ENCODE data around the gene PUM2. TPM values are rescaled to one million over a fixed set of nuclear protein-coding genes. Genes with fewer than 3 reads are reported as not detected.

The PUM2 gene
- total RNA-seq (128 TPM), polyA plus RNA-seq (48.6 TPM)

- 2% methylated on average over 70 of the region's 70 CpGs for WGBS
- Histone ChIP-seq H3K36me3 (ENCODE audit: insufficient read depth) (peaks cover 2% of the 10 kb centered on the region), H3K27ac (ENCODE audit: low read depth) (peak within 1 kb of the TSS; percentile 95), H3K4me1 (ENCODE audit: insufficient read depth) (peaks cover 1% of the 10 kb centered on the region), H3K4me3 (ENCODE audit: low read depth, low read length) (peak within 1 kb of the TSS; percentile 92)
- peak; percentile 76 for DNase-seq (ENCODE audit: extremely low spot score)
Measured at GRCh38 chr2:20350753-20351554, at the start of gene PUM2. Gene PUM2, minus strand, starts transcription at chr2:20350844. Its CDS starts 23,484 bp downstream, at chr2:20327360.

GRCh38 chr2:20400306-20400705 lies 49.7 kb upstream of the PUM2 start:
- no peaks in the 10 kb centered on the region for H3K4me1 ChIP-seq (ENCODE audit: insufficient read depth)
- 78% methylated on average over 1 of the region's 1 CpG for WGBS
- DNase-seq (ENCODE audit: extremely low spot score): no peak
- H3K4me3 ChIP-seq (ENCODE audit: low read depth, low read length): no peak overlapping the region
- no peak overlapping the region for H3K27ac ChIP-seq (ENCODE audit: low read depth)
- H3K36me3 ChIP-seq (ENCODE audit: insufficient read depth): no peaks in the 10 kb centered on the region

- WGBS: 64% methylated on average over 7 of the region's 7 CpGs
- Histone ChIP-seq H3K27ac (ENCODE audit: low read depth) (no peak overlapping the region), H3K4me1 (ENCODE audit: insufficient read depth) (no peaks in the 10 kb centered on the region), H3K36me3 (ENCODE audit: insufficient read depth) (no peaks in the 10 kb centered on the region), H3K4me3 (ENCODE audit: low read depth, low read length) (no peak overlapping the region)
- no peak for DNase-seq (ENCODE audit: extremely low spot score)
Measured at GRCh38 chr2:20398956-20399567, 48.4 kb upstream of the PUM2 start.

- Histone ChIP-seq H3K27ac (ENCODE audit: low read depth) (no peak overlapping the region), H3K36me3 (ENCODE audit: insufficient read depth) (no peaks in the 10 kb centered on the region), H3K4me3 (ENCODE audit: low read depth, low read length) (no peak overlapping the region), H3K4me1 (ENCODE audit: insufficient read depth) (no peaks in the 10 kb centered on the region)
- DNase-seq (ENCODE audit: extremely low spot score): no peak
- WGBS: 83% methylated on average over 5 of the region's 5 CpGs
Measured at GRCh38 chr2:20397811-20398447, 47.3 kb upstream of the PUM2 start.

GRCh38 chr2:20396356-20397000 lies 45.8 kb upstream of the PUM2 start:
- Histone ChIP-seq H3K4me3 (ENCODE audit: low read depth, low read length) (no peak overlapping the region), H3K36me3 (ENCODE audit: insufficient read depth) (no peaks in the 10 kb centered on the region), H3K4me1 (ENCODE audit: insufficient read depth) (no peaks in the 10 kb centered on the region), H3K27ac (ENCODE audit: low read depth) (no peak overlapping the region)
- WGBS: 90% methylated on average over 9 of the region's 9 CpGs
- DNase-seq (ENCODE audit: extremely low spot score): no peak

GRCh38 chr2:20393986-20394385 lies 43.3 kb upstream of the PUM2 start:
- WGBS: 94% methylated on average over 4 of the region's 4 CpGs
- no peak for DNase-seq (ENCODE audit: extremely low spot score)

GRCh38 chr2:20391951-20392699 lies 41.5 kb upstream of the PUM2 start:
- DNase-seq (ENCODE audit: extremely low spot score): no peak
- Histone ChIP-seq H3K4me1 (ENCODE audit: insufficient read depth) (no peaks in the 10 kb centered on the region), H3K4me3 (ENCODE audit: low read depth, low read length) (no peak overlapping the region), H3K27ac (ENCODE audit: low read depth) (no peak overlapping the region), H3K36me3 (ENCODE audit: insufficient read depth) (no peaks in the 10 kb centered on the region)
- 87% methylated on average over 8 of the region's 8 CpGs for WGBS

More at GRCh38 chr2:20393986-20394385, 43.3 kb upstream of the PUM2 start:
- no peaks in the 10 kb centered on the region for H3K36me3 ChIP-seq (ENCODE audit: insufficient read depth)
- no peaks in the 10 kb centered on the region for H3K4me1 ChIP-seq (ENCODE audit: insufficient read depth)
- no peak overlapping the region for H3K4me3 ChIP-seq (ENCODE audit: low read depth, low read length)
- H3K27ac ChIP-seq (ENCODE audit: low read depth): no peak overlapping the region

GRCh38 chr2:20390524-20391123 lies 40.0 kb upstream of the PUM2 start:
- H3K4me3 ChIP-seq (ENCODE audit: low read depth, low read length): no peak overlapping the region
- no peak overlapping the region for H3K27ac ChIP-seq (ENCODE audit: low read depth)
- no peak for DNase-seq (ENCODE audit: extremely low spot score)
- no peaks in the 10 kb centered on the region for H3K36me3 ChIP-seq (ENCODE audit: insufficient read depth)
- H3K4me1 ChIP-seq (ENCODE audit: insufficient read depth): no peaks in the 10 kb centered on the region
- 85% methylated on average over 7 of the region's 7 CpGs for WGBS

GRCh38 chr2:20384953-20385352 lies 34.3 kb upstream of the PUM2 start:
- no peak for DNase-seq (ENCODE audit: extremely low spot score)
- Histone ChIP-seq H3K4me1 (ENCODE audit: insufficient read depth) (no peaks in the 10 kb centered on the region), H3K4me3 (ENCODE audit: low read depth, low read length) (no peak overlapping the region), H3K27ac (ENCODE audit: low read depth) (no peak overlapping the region), H3K36me3 (ENCODE audit: insufficient read depth) (no peaks in the 10 kb centered on the region)
- 69% methylated on average over 2 of the region's 2 CpGs for WGBS

GRCh38 chr2:20382965-20383810 lies 32.5 kb upstream of the PUM2 start:
- no peaks in the 10 kb centered on the region for H3K4me1 ChIP-seq (ENCODE audit: insufficient read depth)
- no peak for DNase-seq (ENCODE audit: extremely low spot score)
- H3K36me3 ChIP-seq (ENCODE audit: insufficient read depth): no peaks in the 10 kb centered on the region
- H3K4me3 ChIP-seq (ENCODE audit: low read depth, low read length): no peak overlapping the region
- no peak overlapping the region for H3K27ac ChIP-seq (ENCODE audit: low read depth)
- WGBS: 64% methylated on average over 9 of the region's 9 CpGs

- Histone ChIP-seq H3K27ac (ENCODE audit: low read depth) (no peak overlapping the region), H3K4me1 (ENCODE audit: insufficient read depth) (no peaks in the 10 kb centered on the region), H3K36me3 (ENCODE audit: insufficient read depth) (no peaks in the 10 kb centered on the region), H3K4me3 (ENCODE audit: low read depth, low read length) (no peak overlapping the region)
- peak; percentile 66 for DNase-seq (ENCODE audit: extremely low spot score)
- WGBS: 43% methylated on average over 2 of the region's 2 CpGs
Measured at GRCh38 chr2:20381457-20381856, 30.8 kb upstream of the PUM2 start.

- Histone ChIP-seq H3K36me3 (ENCODE audit: insufficient read depth) (no peaks in the 10 kb centered on the region), H3K27ac (ENCODE audit: low read depth) (no peak overlapping the region), H3K4me1 (ENCODE audit: insufficient read depth) (no peaks in the 10 kb centered on the region), H3K4me3 (ENCODE audit: low read depth, low read length) (no peak overlapping the region)
- 17% methylated on average over 13 of the region's 13 CpGs for WGBS
- peak; percentile 37 for DNase-seq (ENCODE audit: extremely low spot score)
Measured at GRCh38 chr2:20378891-20379519, 28.4 kb upstream of the PUM2 start.

All from urinary bladder (tissue), 4 donors.